ENCODE data around the gene NTPCR.
"Not testable (repeated sequence)": the region's sequence is repeated elsewhere in the genome, so short reads cannot be mapped to it uniquely, and the experiment has no call there.

The NTPCR gene

GRCh38 chr1:232950197-232951176 lies at the start of gene NTPCR:
NTPCR (plus strand) TSS chr1:232950611; CDS start chr1:232950711, 100 bp downstream.
- DNase-seq = peak; percentile 87

- no peak for DNase-seq
Measured at GRCh38 chr1:232900818-232901217, 49.6 kb upstream of the NTPCR start.

- no peak for DNase-seq
Measured at GRCh38 chr1:232901255-232901654, 49.2 kb upstream of the NTPCR start.

- no peak for DNase-seq
Measured at GRCh38 chr1:232902774-232903350, 47.5 kb upstream of the NTPCR start.

GRCh38 chr1:232904131-232904530 lies 46.3 kb upstream of the NTPCR start:
- no peak for DNase-seq

- DNase-seq = no peak
Measured at GRCh38 chr1:232904566-232904965, 45.8 kb upstream of the NTPCR start.

GRCh38 chr1:232905331-232906034 lies 44.9 kb upstream of the NTPCR start:
- DNase-seq = no peak

- DNase-seq = no peak
Measured at GRCh38 chr1:232906441-232906840, 44.0 kb upstream of the NTPCR start.

GRCh38 chr1:232908831-232909230 lies 41.6 kb upstream of the NTPCR start:
- DNase-seq = no peak

GRCh38 chr1:232909752-232910151 lies 40.7 kb upstream of the NTPCR start:
- no peak for DNase-seq

GRCh38 chr1:232911027-232911599 lies 39.3 kb upstream of the NTPCR start:
- no peak for DNase-seq

GRCh38 chr1:232912845-232913580 lies 37.4 kb upstream of the NTPCR start:
- DNase-seq = no peak

GRCh38 chr1:232914271-232914670 lies 36.1 kb upstream of the NTPCR start:
- DNase-seq = not testable (repeated sequence)

GRCh38 chr1:232915212-232915611 lies 35.2 kb upstream of the NTPCR start:
- peak; percentile 6 for DNase-seq

- no peak for DNase-seq
Measured at GRCh38 chr1:232917053-232917452, 33.4 kb upstream of the NTPCR start.

GRCh38 chr1:232921381-232921780 lies 29.0 kb upstream of the NTPCR start:
- DNase-seq = no peak

GRCh38 chr1:232922485-232922884 lies 27.9 kb upstream of the NTPCR start:
- DNase-seq = no peak

GRCh38 chr1:232923739-232924386 lies 26.5 kb upstream of the NTPCR start:
- no peak for DNase-seq

GRCh38 chr1:232924874-232925273 lies 25.5 kb upstream of the NTPCR start:
- DNase-seq = no peak

GRCh38 chr1:232925421-232926220 lies 24.8 kb upstream of the NTPCR start:
- DNase-seq = no peak

GRCh38 chr1:232927166-232927565 lies 23.2 kb upstream of the NTPCR start:
- DNase-seq = not testable (repeated sequence)

Data from NCI-H2029 (cell line).